HS-27A (cell line): ENCODE data around the gene PRKAB2.
"Not testable (repeated sequence)": the region's sequence is repeated elsewhere in the genome, so short reads cannot be mapped to it uniquely, and the experiment has no call there.

Source experiments
- DNase-seq: peaks from one replicate; pipeline ENCODE4 v3.0.0-alpha.2; 2012; ENCODE audit warnings: low read depth, missing footprints

The PRKAB2 gene

DNA sequence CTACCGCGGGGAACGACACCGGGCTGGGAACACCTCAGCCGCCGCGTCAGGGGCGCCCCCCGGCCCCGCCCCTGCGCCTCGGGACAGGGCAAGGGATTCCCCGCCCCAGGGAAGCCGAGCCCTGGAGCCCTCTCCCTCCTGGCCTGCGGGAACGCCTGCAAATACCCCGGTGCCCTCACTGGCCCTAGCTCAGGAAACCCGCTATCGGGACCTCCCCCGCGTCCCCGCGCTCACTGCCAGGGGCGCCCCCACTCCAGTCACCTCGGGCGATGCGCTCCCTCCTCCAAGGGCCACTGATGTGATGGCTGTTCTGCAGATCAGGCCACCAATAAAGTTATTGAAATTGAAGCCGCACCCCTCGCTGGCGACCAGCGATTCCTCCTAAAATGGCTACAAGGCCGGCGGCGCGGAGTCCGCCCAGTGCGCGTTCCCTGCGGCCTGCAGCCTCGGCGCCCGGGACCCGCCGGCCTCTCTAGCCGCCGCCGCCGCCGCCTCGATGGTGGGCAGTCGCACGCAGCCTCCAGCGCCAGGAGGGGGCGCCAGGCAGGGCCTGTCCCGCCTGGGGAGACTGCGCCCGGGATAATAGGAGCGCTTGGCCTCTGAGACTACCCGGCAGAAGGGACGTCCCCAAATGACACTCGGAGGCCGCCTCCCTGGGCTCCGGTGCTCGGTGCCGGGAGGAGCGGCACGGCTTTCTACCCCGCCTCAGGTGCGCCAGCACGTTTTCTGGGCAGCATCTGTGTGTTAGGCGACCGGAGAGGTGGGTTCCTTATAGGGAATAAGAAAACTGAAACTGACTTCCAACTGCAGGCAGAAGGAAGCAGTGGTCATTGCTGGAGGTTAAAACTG is at the start of gene PRKAB2:
PRKAB2 (minus strand) TSS at position 303 of the 849 bp plus-strand sequence. CDS start 326 bp downstream, outside the sequence.
- peak; percentile 80 for DNase-seq

GRCh38 chr1:147218606-147219005 is 46.3 kb upstream of the PRKAB2 start:
- no peak for DNase-seq

DNA sequence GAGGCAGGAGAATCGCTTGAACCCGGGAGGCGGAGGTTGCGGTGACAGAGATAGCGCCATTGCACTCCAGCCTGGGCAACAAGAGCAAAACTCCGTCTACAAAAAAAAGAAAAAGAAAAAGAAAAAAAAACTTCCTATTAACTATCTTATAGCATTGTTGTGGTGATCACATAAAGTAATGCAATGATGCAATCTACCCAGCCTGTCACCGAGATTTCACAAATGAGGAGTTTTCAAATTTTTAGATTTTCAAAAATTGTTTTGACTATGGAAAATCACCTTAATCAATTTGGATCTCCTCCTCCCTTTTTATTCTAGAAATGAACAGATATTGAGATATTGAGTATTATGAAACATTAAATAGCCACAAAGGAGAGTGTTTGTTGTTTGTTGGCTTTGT is 44.9 kb upstream of the PRKAB2 start:
- DNase-seq = no peak

DNA sequence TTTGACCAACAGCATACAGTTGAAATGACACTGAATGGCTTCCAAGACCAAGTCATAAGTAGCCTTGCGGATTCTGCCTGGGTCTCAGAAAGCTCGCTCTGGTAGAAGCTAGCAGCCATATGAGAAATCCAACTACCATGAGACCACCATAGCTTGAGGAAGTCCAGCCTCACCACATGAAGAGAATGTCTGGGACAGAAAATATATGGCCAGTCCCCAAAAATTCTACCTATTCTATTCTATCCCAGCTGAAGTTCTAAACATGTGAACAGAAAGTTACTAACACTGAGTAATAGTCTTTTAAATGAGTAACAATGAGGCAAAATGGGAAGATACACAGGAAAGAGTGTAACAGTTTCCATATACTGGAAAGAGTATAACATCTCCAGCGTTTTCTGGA is 43.9 kb upstream of the PRKAB2 start:
- no peak for DNase-seq

GRCh38 chr1:147215540-147215916 is 43.3 kb upstream of the PRKAB2 start:
- DNase-seq = no peak

DNA sequence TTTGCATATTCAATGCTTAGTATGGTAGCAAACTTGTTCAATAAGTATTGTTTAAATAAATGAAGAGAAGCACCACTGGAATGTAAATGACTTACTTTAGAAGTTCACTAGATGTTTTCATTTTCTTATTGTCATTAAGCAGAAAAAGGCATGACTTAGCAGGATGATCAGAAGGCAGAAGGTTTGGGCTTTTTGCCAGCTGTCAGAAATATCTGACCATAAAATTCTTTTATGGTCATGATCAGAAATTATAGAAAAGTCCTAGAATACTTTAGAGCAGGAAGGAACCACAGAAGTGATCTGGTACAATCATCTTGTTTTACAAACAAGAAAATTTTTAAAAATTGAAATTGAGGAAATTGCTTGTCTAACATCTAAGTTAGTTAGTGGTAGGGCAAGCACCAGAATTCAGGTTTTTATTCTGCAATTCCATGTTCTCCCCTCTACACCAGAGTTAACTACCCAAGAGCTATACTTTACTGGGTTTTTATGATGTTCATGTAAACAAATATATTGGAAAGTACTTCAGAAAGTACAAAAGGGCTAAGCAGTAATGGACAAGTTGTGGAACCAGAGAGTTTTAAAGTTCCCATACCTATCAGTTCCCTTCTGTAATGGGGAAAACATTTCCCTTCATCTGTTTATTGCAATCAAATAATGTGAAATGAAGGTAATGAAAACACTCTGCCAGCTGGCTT is 42.7 kb upstream of the PRKAB2 start:
- DNase-seq = no peak

DNA sequence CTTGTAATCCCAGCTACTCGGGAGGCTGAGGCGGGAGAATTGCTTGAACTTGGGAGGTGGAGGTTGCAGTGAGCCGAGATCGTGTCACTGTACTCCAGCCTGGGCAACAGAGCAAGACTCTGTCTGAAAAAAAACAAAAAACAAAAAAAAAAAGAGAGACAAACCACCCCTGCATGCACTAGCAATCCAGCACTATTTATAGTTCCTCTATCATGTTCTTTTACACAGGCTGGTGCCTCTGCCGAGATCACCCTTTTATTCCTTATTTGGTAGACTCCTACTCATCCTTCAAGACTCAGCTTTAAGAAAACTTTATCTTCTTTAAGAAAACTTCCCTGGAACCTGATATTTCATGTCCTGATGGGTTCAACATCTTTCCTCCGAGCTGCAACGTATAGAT is 42.1 kb upstream of the PRKAB2 start:
- DNase-seq = no peak

DNA sequence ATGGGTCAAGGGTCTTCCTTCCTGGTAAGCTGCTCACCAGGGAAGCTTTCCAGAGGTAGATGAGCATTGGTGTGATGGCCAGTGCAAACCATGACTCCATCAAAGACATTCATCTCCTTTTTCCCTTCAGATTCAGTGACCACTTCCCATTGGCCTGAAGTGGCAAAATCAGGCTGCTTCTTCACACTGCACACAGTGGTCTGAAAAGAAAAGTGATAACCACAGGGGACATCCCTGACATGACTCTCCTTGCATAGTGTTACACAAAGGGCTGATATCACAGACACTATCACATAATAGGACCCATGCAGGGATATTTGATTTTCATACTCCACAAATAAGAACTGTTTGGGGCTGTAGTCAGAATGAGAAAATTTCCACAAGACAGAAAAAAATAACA is 41.0 kb upstream of the PRKAB2 start:
- DNase-seq = no peak

- no peak for DNase-seq
Observed at GRCh38 chr1:147211577-147211976, 39.3 kb upstream of the PRKAB2 start.

DNA sequence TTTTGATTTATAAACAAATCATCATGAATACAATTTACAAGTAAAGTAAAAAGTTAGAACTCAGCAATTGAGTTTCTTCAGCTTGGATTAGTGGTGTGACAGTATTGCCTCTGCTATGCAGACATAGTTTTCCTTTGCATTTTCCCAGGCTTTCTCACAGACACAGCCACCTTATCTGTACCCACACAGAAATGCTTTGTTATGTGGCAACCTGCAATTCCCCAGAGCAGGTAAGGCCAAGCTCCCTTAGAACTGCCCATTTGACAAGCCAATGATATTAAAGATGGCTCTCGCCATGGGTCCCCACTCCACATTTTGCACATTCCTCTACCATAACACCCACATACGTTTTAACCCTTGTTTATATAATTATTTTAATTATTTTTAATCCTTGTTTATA is 38.7 kb upstream of the PRKAB2 start:
- DNase-seq = no peak

GRCh38 chr1:147209825-147210821 is 37.9 kb upstream of the PRKAB2 start:
- no peak for DNase-seq

- no peak for DNase-seq
Observed at GRCh38 chr1:147208619-147209018, 36.3 kb upstream of the PRKAB2 start.

DNA sequence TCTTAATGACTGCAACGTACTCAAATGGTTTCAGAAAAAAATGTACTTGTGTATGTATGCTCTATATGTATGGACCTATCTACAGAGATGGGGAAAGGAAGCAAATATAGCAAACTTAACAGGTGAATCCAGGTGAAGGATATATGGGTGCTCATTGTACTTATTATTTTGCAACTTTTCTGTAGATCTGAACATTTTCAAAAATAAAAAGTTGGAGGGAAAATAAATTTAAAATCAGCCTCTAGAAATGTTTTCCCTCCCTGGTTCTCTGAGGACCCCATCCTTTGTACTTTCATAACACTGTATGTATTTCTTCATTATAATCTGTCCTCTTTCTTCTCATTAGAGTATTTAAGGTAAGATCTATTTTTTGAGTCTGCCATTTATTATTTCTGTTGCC is 34.9 kb upstream of the PRKAB2 start:
- no peak for DNase-seq

DNA sequence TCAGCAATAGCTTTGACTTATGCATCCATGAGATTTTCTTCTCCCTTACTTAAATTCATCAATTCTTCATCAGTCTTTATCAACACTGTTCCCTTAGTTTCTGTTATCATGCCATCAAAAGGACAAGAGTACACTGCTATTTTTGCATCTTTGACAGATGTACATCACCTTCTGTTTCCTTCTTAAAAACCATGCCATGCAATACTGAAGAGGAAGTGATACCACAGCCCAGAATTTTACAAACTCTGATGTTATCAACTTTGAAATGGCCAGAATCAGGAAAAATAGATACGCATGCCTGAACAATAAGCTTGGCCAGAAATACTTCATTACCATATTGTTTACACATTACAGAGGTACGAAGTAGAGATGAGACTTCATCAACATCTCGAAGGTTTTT is 31.8 kb upstream of the PRKAB2 start:
- no peak for DNase-seq

DNA sequence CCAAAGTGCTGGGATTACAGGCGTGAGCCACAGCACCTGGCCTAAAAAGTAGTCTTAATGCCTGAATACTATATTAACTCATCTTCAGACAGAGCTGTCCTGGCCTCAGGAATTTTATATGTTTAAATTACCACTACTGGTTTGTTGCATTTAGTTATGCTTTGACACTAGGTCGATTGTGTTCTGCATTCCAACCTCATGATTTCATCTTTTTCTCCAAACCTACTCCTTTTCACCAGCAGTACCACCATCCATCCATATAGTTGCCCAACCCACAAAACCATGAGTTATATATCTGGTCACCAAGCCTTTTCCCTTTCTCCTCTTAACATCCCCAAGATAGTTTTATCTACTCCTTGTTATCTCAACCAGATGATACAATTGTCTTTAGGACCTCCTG is 30.3 kb upstream of the PRKAB2 start:
- no peak for DNase-seq

GRCh38 chr1:147201786-147202185 is 29.5 kb upstream of the PRKAB2 start:
- DNase-seq = no peak

DNA sequence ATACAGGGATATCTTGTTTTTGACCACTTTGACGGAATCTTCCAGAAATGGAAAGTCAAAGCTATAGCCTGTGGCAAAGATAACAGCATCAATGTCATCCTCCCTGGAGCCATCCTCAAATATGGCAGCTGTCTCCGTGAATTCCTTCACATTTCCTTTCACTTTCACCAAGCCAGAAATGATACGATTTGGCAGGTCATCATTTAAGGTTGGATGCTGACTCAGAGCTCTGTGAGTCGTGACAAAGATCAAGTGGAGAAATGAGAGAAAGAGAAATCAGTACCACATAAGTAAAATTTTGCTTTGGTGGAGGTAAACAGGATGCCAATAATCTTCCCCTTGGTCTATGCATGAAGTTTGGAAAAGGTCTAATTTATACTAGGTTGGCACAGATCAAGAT is 29.0 kb upstream of the PRKAB2 start:
- DNase-seq = no peak

- DNase-seq = not testable (repeated sequence)
Observed at GRCh38 chr1:147197324-147197723, 25.1 kb upstream of the PRKAB2 start.

DNA sequence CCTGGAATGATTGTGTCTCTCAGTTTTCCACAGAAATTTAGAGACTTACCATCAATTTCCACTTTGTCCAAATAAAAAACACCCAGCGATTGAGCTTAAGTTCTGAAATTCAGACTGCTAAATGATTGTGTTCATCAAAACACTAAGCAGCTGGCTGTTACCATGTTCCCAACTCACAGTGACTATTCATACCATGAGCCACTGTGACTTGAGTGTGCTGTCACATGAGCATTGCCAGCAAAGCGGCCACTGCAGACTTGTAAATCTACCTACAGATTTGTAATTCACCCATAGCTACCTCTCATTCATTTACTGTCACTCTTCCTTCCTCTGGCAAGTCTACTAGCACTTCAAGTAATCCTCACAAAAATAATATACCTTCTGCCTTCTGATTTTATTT is 17.2 kb upstream of the PRKAB2 start:
- DNase-seq = no peak

DNA sequence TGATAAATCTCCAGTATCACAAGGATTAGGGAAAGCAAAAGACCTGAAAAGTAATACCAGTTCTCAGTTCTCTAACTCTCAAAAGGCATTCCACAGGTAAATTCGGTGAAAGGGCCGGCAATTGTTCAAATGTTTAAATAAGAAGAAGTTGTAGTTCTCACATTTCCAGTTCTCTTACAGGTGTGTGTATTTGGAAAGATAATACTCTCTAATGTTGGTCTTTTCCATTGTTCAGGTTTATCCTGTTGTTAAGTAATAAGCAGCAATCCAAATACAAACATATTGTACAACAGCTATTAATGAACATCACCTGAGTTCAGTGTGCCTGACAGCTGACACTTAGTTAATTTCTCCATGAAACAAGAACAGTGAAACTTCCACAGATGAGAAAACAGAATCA is 13.2 kb upstream of the PRKAB2 start:
- DNase-seq = no peak

- DNase-seq = no peak
Observed at GRCh38 chr1:147177611-147178380, 5.5 kb upstream of the PRKAB2 start.
